Endothelial cell of umbilical vein (primary cell): ENCODE measurements around the gene RELN. TPM values are rescaled to one million over a fixed set of nuclear protein-coding genes. Genes with fewer than 3 reads are reported as not detected.

Experiments used
- BruUV-seq: library from RNA; stranded (reverse); fragments of 400-500 nt; replicated peaks from 2 replicates; lab custom pipeline; 2021; lab: Mats Ljungman, UMichigan
- CTCF ChIA-PET: fragments of 300-600, 350-600 bp; sonication (Branson Sonifier 250); formaldehyde crosslinking; loops from one replicate; lab custom pipeline; 2021; ENCODE audit warnings: antibody characterized with exemption, inconsistent platforms; lab: Charles Lee
- POLR2A ChIA-PET: fragments of 300-600, 350-600 bp; sonication (Branson Sonifier 250); formaldehyde crosslinking; loops from one replicate; lab custom pipeline; 2021; ENCODE audit warnings: antibody characterized with exemption, inconsistent platforms; lab: Charles Lee
- DNase-seq: peaks from one replicate; pipeline ENCODE4 v3.0.0-alpha.2; 2011; ENCODE audit warnings: low read depth, low spot score
- FAIRE-seq: peaks from 2 replicates; lab custom pipeline; 2011; peaks lifted over from hg19 to GRCh38; lab: Jason Lieb, UNC
- H2AFZ ChIP-seq: 2 replicates; pipeline ENCODE4 v1.6.0; 2012; ENCODE audit warnings: low read depth, low read length, control low read depth, inconsistent platforms
- H3K27ac ChIP-seq: 2 replicates; pipeline ENCODE4 v1.5.1; 2011; ENCODE audit warnings: low read depth, mild to moderate bottlenecking, control low read depth, low read length, moderate library complexity; ENCODE audit not compliant: insufficient read depth
- H3K27me3 ChIP-seq, 2 experiments: 2 replicates each; pipeline versions ENCODE4 v1.6.0 to v1.6.1; 2011; ENCODE audit warnings: low read length in 2 of 2, mixed read lengths in 1 of 2; ENCODE audit not compliant: control insufficient read depth in 2 of 2, insufficient read depth in 2 of 2
- H3K36me3 ChIP-seq, 2 experiments: 2 replicates in 1 of 2; 3 replicates in 1 of 2; pipeline ENCODE4 v1.5.1; 2011; ENCODE audit warnings: low read length in 2 of 2, mild to moderate bottlenecking in 1 of 2, moderate library complexity in 1 of 2; ENCODE audit not compliant: control insufficient read depth in 2 of 2, insufficient read depth in 2 of 2; ENCODE audit errors: extremely low read depth in 1 of 2
- H3K4me1 ChIP-seq: 3 replicates; pipeline ENCODE4 v1.5.1; 2011; ENCODE audit warnings: mild to moderate bottlenecking, low read length; ENCODE audit not compliant: control insufficient read depth, insufficient read depth; ENCODE audit errors: extremely low read depth
- H3K4me2 ChIP-seq: 2 replicates; pipeline ENCODE4 v1.6.1; 2011; ENCODE audit warnings: low read length, control low read depth, mixed read lengths; ENCODE audit not compliant: insufficient read depth
- H3K4me3 ChIP-seq, 3 experiments: fragments of 200-600 bp in 1 of 3; sonication (generic), shearing (Covaris generic) in 1 of 3; replicated peaks in 1 of 3; 2 replicates each; pipeline ENCODE4 v1.5.1; 2011 to 2016; ENCODE audit warnings: control low read depth in 3 of 3, low read length in 3 of 3, mild to moderate bottlenecking in 2 of 3, inconsistent platforms in 1 of 3, low read depth in 1 of 3, moderate library complexity in 1 of 3; ENCODE audit not compliant: insufficient read depth in 1 of 3
- H3K79me2 ChIP-seq: 2 replicates; pipeline ENCODE4 v1.6.0; 2012; ENCODE audit warnings: low read length, inconsistent platforms; ENCODE audit not compliant: control insufficient read depth, insufficient read depth
- H3K9ac ChIP-seq: replicated peaks from 2 replicates; pipeline ENCODE3; 2011; ENCODE audit warnings: low read length, control low read depth; ENCODE audit not compliant: insufficient read depth; ENCODE audit errors: extremely low read depth
- H3K9me1 ChIP-seq: replicated peaks from 3 replicates; pipeline ENCODE4 v1.6.0; 2011; ENCODE audit warnings: mild to moderate bottlenecking, low read length; ENCODE audit not compliant: control insufficient read depth, insufficient read depth; ENCODE audit errors: extremely low read depth
- H3K9me3 ChIP-seq: replicated peaks from 2 replicates; pipeline ENCODE4 v1.5.1; 2012; ENCODE audit warnings: low read length, inconsistent platforms; ENCODE audit not compliant: control insufficient read depth, insufficient read depth
- H4K20me1 ChIP-seq: replicated peaks from 2 replicates; pipeline ENCODE3; 2011; ENCODE audit warnings: mild to moderate bottlenecking, low read length; ENCODE audit not compliant: control insufficient read depth, insufficient read depth; ENCODE audit errors: extremely low read depth
- FOS ChIP-seq: IDR thresholded peaks from 2 replicates; pipeline ENCODE4 v1.6.1; 2011; ENCODE audit warnings: mild to moderate bottlenecking, low read length, moderate library complexity, borderline replicate concordance; ENCODE audit not compliant: insufficient read depth
- GATA2 ChIP-seq: IDR thresholded peaks from 2 replicates; pipeline ENCODE4 v1.7.0; 2011; ENCODE audit warnings: low read depth, mild to moderate bottlenecking, moderate library complexity, mixed read lengths, low read length; ENCODE audit not compliant: insufficient read length, insufficient read depth
- JUN ChIP-seq: IDR thresholded peaks from 2 replicates; pipeline ENCODE4 v1.6.1; 2011; ENCODE audit warnings: borderline replicate concordance, low read depth; ENCODE audit not compliant: insufficient read length, insufficient read depth
- MYC ChIP-seq: IDR thresholded peaks from one replicate; pipeline ENCODE4 v1.6.1; 2011; ENCODE audit warnings: mild to moderate bottlenecking, low read depth, low read length
- POLR2A ChIP-seq: IDR thresholded peaks from 2 replicates; pipeline ENCODE4 v1.6.1; 2012; ENCODE audit warnings: low read depth, mild to moderate bottlenecking, control low read depth, low read length
- POLR2AphosphoS5 ChIP-seq: IDR thresholded peaks from 2 replicates; pipeline ENCODE4 v1.6.1; 2012; ENCODE audit warnings: low read depth, mild to moderate bottlenecking, control low read depth, low read length, moderate library complexity; ENCODE audit not compliant: insufficient read depth
- dilution Hi-C: fragments of 300-500 bp; cut with MboI; formaldehyde crosslinking; loops from one replicate; pipeline ENCODE4 v1.15.0; 2019; ENCODE audit warnings: low sequenced_read_pairs; ENCODE audit not compliant: extremely low pct_ligation_motif_present
- intact Hi-C: fragments of 100-400 bp; cut with micrococcal nuclease; formaldehyde crosslinking; loops from one replicate; pipeline ENCODE4 v1.10.0; 2022
- polyA plus RNA-seq, 4 experiments: library from polyadenylated mRNA; depleted of rRNA in 3 of 4; stranded (reverse) in 3 of 4; unstranded in 1 of 4; fragments of >200 nt; gene quantifications; 2 replicates each; pipeline versions ENCODE4 v1.2.1 to v1.2.3, GENCODE V29; 2011 to 2012; ENCODE audit warnings: missing spikeins in 1 of 4
- total RNA-seq: library from RNA; stranded (reverse); gene quantifications from 2 replicates; pipeline ENCODE4 v1.2.3, GENCODE V29; 2021
- TF ChIP-seq, protein P1 (sequence below), 2 donors: IDR thresholded peaks; 1 replicate in 1 of 2; 2 replicates in 1 of 2; pipeline ENCODE4 v1.5.1; 2011; ENCODE audit warnings: low read length in 2 of 2, mild to moderate bottlenecking in 2 of 2, moderate library complexity in 2 of 2, control low read depth in 1 of 2, inconsistent platforms in 1 of 2, low read depth in 1 of 2; ENCODE audit not compliant: insufficient read depth in 1 of 2; ENCODE audit errors: extremely low read depth in 1 of 2
- TF ChIP-seq, protein P2 (sequence below): IDR thresholded peaks from 2 replicates; pipeline ENCODE4 v1.6.1; 2011; ENCODE audit not compliant: insufficient read depth, insufficient read length

Gene RELN
- total and polyA plus RNA-seq, 2 donors (not counting 3 experiments of a cell fraction or from before 2014, with no cell fraction given), result 0.15 to 0.22 TPM

DNA sequence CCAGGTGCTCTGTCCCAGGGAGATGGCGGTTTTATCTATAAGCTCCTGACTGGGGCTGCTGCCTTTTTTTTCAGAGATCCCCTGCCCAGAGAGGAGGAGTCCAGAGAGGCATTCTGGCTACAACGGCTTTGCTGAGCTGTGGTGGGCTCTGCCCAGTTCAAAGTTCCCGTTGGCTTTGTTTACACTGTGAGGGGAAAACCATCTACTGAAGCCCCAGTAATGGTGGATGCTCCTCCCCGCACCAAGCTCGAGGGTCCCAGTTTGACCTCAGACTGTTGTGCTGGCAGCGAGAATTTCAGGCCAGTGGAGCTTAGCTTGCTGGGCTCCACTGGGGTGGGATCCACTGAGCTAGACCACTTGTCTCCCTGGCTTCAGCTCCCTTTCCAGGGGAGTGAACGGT lies 527.1 kb downstream of the RELN start:
- Histone ChIP-seq H3K4me1 (no peaks in the 10 kb centered on the region), H3K4me2 (no peak overlapping the region), H3K36me3 (no peaks in the 10 kb centered on the region), H3K27ac (no peak overlapping the region), H3K9me3 (no peaks in the 10 kb centered on the region), H4K20me1 (no peaks in the 10 kb centered on the region), H3K79me2 (no peaks in the 10 kb centered on the region), H3K9ac (no peak overlapping the region), H2AFZ (no peak overlapping the region), H3K4me3 (no peak overlapping the region), H3K27me3 (peaks cover 0 to 3% of the 10 kb centered on the region in 2 experiments), H3K9me1 (no peaks in the 10 kb centered on the region)
- FAIRE-seq (no peak), DNase-seq (no peak)
- POLR2A ChIA-PET, result no interaction called here
- dilution Hi-C loops (no loop called here), intact Hi-C loops (no loop called here)
- TF ChIP-seq JUN (no peak), POLR2AphosphoS5 (no peak), MYC (no peak), GATA2 (no peak), FOS (no peak), POLR2A (no peak)
- TF ChIP-seq, protein P1, sequence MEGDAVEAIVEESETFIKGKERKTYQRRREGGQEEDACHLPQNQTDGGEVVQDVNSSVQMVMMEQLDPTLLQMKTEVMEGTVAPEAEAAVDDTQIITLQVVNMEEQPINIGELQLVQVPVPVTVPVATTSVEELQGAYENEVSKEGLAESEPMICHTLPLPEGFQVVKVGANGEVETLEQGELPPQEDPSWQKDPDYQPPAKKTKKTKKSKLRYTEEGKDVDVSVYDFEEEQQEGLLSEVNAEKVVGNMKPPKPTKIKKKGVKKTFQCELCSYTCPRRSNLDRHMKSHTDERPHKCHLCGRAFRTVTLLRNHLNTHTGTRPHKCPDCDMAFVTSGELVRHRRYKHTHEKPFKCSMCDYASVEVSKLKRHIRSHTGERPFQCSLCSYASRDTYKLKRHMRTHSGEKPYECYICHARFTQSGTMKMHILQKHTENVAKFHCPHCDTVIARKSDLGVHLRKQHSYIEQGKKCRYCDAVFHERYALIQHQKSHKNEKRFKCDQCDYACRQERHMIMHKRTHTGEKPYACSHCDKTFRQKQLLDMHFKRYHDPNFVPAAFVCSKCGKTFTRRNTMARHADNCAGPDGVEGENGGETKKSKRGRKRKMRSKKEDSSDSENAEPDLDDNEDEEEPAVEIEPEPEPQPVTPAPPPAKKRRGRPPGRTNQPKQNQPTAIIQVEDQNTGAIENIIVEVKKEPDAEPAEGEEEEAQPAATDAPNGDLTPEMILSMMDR (IDR thresholded peaks at IDR 0.05; ENCODE audit: extremely low read depth in 1 of 2, insufficient read depth in 1 of 2, low read depth in 1 of 2, low read length in 2 of 2), result no peak
- TF ChIP-seq, protein P2, sequence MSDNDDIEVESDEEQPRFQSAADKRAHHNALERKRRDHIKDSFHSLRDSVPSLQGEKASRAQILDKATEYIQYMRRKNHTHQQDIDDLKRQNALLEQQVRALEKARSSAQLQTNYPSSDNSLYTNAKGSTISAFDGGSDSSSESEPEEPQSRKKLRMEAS, result no peak
- CTCF ChIA-PET, result interaction anchor here (1.4 kb wide), 1 partner anchor 17 kb away, joined by 3 read pairs; the partner anchor contains the start of gene SLC26A5
- BruUV-seq, result no TSS peak
